MM.1S (cell line): ENCODE measurements around the gene MGST2.

Experiments used
- EZH2 ChIP-seq: fragments of 300-600 bp; sonication (generic); optimal IDR thresholded peaks from 2 replicates; pipeline ENCODE3; 2017; ENCODE audit warnings: low read depth, mild to moderate bottlenecking, antibody characterized with exemption, low read length, mixed read lengths
- EZH2phosphoT487 ChIP-seq: fragments of 300-600 bp; sonication (generic); IDR thresholded peaks from 2 replicates; pipeline ENCODE4 v1.6.1; 2018; ENCODE audit warnings: antibody characterized with exemption, low read length
- TF ChIP-seq, protein P1 (sequence below): fragments of 300-600 bp; sonication (generic); IDR thresholded peaks from 2 replicates; pipeline ENCODE4 v1.5.1; 2016; ENCODE audit warnings: antibody characterized with exemption, low read length, mixed read lengths

DNA sequence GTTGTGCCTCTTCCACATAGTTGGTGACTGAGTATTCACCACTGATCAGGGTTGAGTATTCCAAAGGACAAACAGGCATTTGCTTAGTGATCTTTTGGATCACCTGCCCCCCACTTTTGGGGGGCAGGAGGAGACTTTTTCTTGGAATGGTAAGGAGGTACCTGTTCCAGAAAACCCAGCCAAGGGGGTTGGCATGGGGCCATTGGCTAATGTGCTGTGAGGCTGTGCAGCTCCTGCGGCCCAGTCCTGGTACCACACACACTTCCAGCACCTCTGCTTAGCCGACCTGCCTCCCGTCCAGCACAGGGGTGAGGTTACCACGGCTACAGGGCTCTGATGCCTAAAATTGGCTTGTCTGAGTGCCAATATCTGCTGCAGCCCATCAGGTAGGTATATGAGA is 40.1 kb upstream of the MGST2 start:
- TF ChIP-seq, protein P1, sequence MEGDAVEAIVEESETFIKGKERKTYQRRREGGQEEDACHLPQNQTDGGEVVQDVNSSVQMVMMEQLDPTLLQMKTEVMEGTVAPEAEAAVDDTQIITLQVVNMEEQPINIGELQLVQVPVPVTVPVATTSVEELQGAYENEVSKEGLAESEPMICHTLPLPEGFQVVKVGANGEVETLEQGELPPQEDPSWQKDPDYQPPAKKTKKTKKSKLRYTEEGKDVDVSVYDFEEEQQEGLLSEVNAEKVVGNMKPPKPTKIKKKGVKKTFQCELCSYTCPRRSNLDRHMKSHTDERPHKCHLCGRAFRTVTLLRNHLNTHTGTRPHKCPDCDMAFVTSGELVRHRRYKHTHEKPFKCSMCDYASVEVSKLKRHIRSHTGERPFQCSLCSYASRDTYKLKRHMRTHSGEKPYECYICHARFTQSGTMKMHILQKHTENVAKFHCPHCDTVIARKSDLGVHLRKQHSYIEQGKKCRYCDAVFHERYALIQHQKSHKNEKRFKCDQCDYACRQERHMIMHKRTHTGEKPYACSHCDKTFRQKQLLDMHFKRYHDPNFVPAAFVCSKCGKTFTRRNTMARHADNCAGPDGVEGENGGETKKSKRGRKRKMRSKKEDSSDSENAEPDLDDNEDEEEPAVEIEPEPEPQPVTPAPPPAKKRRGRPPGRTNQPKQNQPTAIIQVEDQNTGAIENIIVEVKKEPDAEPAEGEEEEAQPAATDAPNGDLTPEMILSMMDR = no peak
- no peak for TF ChIP-seq EZH2
- TF ChIP-seq EZH2phosphoT487 = no peak
